Activated CD4-positive, alpha-beta T cell treated with anti-CD3 and anti-CD28 coated beads for 36 hours (primary cell): ENCODE data around the gene FAM170B. TPM values are rescaled to one million over a fixed set of nuclear protein-coding genes. Genes with fewer than 3 reads are reported as not detected.

ENCODE experiments used
- ATAC-seq: fragments of 200-7000 bp; cut with Tn5 transposase; one replicate; pipeline ENCODE4 v1.10.0; 2021; ENCODE audit warnings: mild to moderate bottlenecking, moderate library complexity
- CTCF ChIA-PET: fragments of 350-600 bp; sonication (Branson Sonifier 250); formaldehyde crosslinking; loops from one replicate; lab custom pipeline; 2021; ENCODE audit warnings: antibody characterized with exemption; lab: Charles Lee
- POLR2A ChIA-PET: fragments of 350-600 bp; sonication (Branson Sonifier 250); formaldehyde crosslinking; loops from one replicate; lab custom pipeline; 2021; ENCODE audit warnings: antibody characterized with exemption, inconsistent platforms; lab: Charles Lee
- DNase-seq: peaks from one replicate; pipeline ENCODE4 v3.0.0-alpha.2; 2020
- H3K27ac Mint-ChIP-seq: one replicate; pipeline ENCODE4 v1.8.0; 2021; ENCODE audit warnings: mixed read lengths
- H3K27me3 Mint-ChIP-seq: one replicate; pipeline ENCODE4 v1.8.0; 2021; ENCODE audit warnings: mixed read lengths
- H3K36me3 Mint-ChIP-seq: one replicate; pipeline ENCODE4 v1.8.0; 2021; ENCODE audit warnings: low read depth, mixed read lengths
- H3K4me1 Mint-ChIP-seq: one replicate; pipeline ENCODE4 v1.8.0; 2021; ENCODE audit warnings: mixed read lengths
- H3K4me3 Mint-ChIP-seq: one replicate; pipeline ENCODE4 v1.8.0; 2021; ENCODE audit warnings: mild to moderate bottlenecking, moderate library complexity, mixed read lengths
- H3K9me3 Mint-ChIP-seq: one replicate; pipeline ENCODE4 v1.8.0; 2021; ENCODE audit warnings: low read depth, mixed read lengths
- intact Hi-C, 2 experiments: fragments of 100-400 bp; cut with DNase I in 1 of 2; cut with micrococcal nuclease in 1 of 2; formaldehyde crosslinking; loops; one replicate each; pipeline versions ENCODE4 v1.14.2 to v1.15.1; 2022 to 2024; cut with DNase I, micrococcal nuclease
- total RNA-seq, 2 experiments: library from RNA; stranded (reverse); gene quantifications; one replicate each; pipeline ENCODE4 v1.2.3, GENCODE V29; 2021

FAM170B gene
- total RNA-seq, 2 experiments from 2014 or later, result not detected

GRCh38 chr10:49151025-49151445 is 17.2 kb upstream of the FAM170B start:
- no peak overlapping the region for H3K4me3 Mint-ChIP-seq
- H3K4me1 Mint-ChIP-seq, result no peaks in the 10 kb centered on the region
- intact Hi-C loops, result no loop called here
- no peak overlapping the region for H3K27ac Mint-ChIP-seq
- ChIA-PET POLR2A (no interaction called here), CTCF (interaction anchor here (0.6 kb wide), 1 partner anchor 8 kb away, joined by 3 read pairs; no protein-coding TSS in a partner anchor)
- no peaks in the 10 kb centered on the region for H3K36me3 Mint-ChIP-seq
- ATAC-seq, result no peak
- DNase-seq, result no peak
- H3K27me3 Mint-ChIP-seq, result peaks cover 7% of the 10 kb centered on the region
- peaks cover 11% of the 10 kb centered on the region for H3K9me3 Mint-ChIP-seq

- Mint-ChIP-seq H3K27me3 (peaks cover 7% of the 10 kb centered on the region), H3K36me3 (no peaks in the 10 kb centered on the region), H3K9me3 (peaks cover 11% of the 10 kb centered on the region), H3K27ac (no peak overlapping the region), H3K4me3 (no peak overlapping the region), H3K4me1 (no peaks in the 10 kb centered on the region)
- ATAC-seq (no peak), DNase-seq (no peak)
- ChIA-PET CTCF (no interaction called here), POLR2A (no interaction called here)
- intact Hi-C loops, result no loop called here
Observed at GRCh38 chr10:49150426-49150825, 16.6 kb upstream of the FAM170B start.

DNA sequence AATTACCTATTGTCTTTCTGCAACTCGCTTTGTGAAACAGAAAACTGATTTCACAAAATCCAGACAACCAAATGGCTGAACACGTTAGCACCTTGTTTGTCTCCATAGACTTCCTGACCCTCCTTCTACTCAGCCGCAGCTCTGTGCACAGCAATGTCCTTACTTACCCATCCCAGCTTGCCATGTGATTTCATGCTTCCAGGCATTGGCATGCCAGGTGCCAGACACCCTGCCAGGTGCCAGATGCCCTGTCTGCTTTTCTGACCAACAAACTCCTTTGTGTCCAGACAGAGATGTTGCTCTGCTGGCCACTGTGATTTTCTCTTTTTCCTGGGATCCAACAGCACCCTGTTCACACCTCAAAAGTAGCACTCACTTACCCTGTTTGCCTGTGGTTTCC is 16.1 kb upstream of the FAM170B start:
- ChIA-PET POLR2A (no interaction called here), CTCF (no interaction called here)
- no peak overlapping the region for H3K27ac Mint-ChIP-seq
- intact Hi-C loops, result no loop called here
- H3K36me3 Mint-ChIP-seq, result no peaks in the 10 kb centered on the region
- no peaks in the 10 kb centered on the region for H3K4me1 Mint-ChIP-seq
- H3K9me3 Mint-ChIP-seq, result peaks cover 11% of the 10 kb centered on the region
- DNase-seq, result no peak
- peaks cover 7% of the 10 kb centered on the region for H3K27me3 Mint-ChIP-seq
- no peak for ATAC-seq
- no peak overlapping the region for H3K4me3 Mint-ChIP-seq

- DNase-seq (no peak), ATAC-seq (no peak)
- ChIA-PET CTCF (interaction anchor here (0.6 kb wide), 1 partner anchor 423 kb away, joined by 3 read pairs; no protein-coding TSS in a partner anchor), POLR2A (no interaction called here)
- no peaks in the 10 kb centered on the region for H3K4me1 Mint-ChIP-seq
- intact Hi-C loops, result no loop called here
- H3K9me3 Mint-ChIP-seq, result peaks cover 11% of the 10 kb centered on the region
- peaks cover 4% of the 10 kb centered on the region for H3K27me3 Mint-ChIP-seq
- H3K36me3 Mint-ChIP-seq, result no peaks in the 10 kb centered on the region
- no peak overlapping the region for H3K4me3 Mint-ChIP-seq
- no peak overlapping the region for H3K27ac Mint-ChIP-seq
Observed at GRCh38 chr10:49144058-49144720, 10.4 kb upstream of the FAM170B start.

GRCh38 chr10:49143249-49143648 is 9.4 kb upstream of the FAM170B start:
- Mint-ChIP-seq H3K4me1 (no peaks in the 10 kb centered on the region), H3K9me3 (peaks cover 7% of the 10 kb centered on the region), H3K27me3 (peaks cover 2% of the 10 kb centered on the region), H3K36me3 (no peaks in the 10 kb centered on the region), H3K27ac (no peak overlapping the region), H3K4me3 (no peak overlapping the region)
- no peak for ATAC-seq
- intact Hi-C loops, result no loop called here
- ChIA-PET POLR2A (no interaction called here), CTCF (interaction anchor here (1.2 kb wide), 1 partner anchor 8 kb away, joined by 3 read pairs; no protein-coding TSS in a partner anchor)
- no peak for DNase-seq

DNA sequence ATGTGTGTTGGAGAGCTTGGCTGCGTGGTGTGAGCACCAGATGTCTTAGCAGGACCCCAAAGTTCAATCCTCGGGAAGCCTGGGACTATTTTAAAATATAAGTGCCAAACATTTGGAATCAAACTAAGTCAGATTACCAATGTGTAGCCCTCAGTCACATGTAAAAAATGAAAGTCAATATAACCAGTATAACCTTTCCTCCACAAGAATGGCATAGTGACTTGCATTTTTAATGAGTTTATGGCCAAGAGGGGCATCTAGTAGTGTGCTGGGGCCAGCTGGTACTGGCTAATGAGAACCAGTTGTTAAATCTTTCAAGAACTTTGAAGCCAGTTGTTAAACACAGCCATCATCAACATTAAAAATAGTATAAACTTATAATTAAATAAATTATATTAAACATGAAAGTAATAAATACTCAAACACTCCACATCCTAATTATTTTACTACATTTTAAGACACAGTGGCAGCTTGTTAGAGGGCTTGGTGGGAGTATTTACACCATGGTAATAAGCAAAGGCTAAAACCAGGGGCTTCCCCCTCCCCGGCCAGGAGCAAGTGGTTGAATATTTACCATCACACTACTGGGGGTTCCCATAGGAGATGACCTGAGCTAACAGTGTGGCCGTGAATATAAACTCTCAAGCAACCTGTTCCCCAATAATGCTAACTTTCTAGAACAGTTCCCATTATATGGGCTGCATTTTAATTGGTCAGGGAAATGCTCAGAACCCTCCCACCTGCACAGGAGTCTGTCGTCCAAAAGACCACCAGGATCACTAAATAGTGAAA is 7.9 kb upstream of the FAM170B start:
- Mint-ChIP-seq H3K36me3 (no peaks in the 10 kb centered on the region), H3K27me3 (no peaks in the 10 kb centered on the region), H3K4me3 (no peak overlapping the region), H3K4me1 (no peaks in the 10 kb centered on the region), H3K9me3 (no peaks in the 10 kb centered on the region), H3K27ac (no peak overlapping the region)
- DNase-seq, result no peak
- no peak for ATAC-seq
- intact Hi-C loops, result no loop called here
- ChIA-PET POLR2A (no interaction called here), CTCF (interaction anchor here (1.2 kb wide), 1 partner anchor 10 kb away, joined by 3 read pairs; no protein-coding TSS in a partner anchor)

DNA sequence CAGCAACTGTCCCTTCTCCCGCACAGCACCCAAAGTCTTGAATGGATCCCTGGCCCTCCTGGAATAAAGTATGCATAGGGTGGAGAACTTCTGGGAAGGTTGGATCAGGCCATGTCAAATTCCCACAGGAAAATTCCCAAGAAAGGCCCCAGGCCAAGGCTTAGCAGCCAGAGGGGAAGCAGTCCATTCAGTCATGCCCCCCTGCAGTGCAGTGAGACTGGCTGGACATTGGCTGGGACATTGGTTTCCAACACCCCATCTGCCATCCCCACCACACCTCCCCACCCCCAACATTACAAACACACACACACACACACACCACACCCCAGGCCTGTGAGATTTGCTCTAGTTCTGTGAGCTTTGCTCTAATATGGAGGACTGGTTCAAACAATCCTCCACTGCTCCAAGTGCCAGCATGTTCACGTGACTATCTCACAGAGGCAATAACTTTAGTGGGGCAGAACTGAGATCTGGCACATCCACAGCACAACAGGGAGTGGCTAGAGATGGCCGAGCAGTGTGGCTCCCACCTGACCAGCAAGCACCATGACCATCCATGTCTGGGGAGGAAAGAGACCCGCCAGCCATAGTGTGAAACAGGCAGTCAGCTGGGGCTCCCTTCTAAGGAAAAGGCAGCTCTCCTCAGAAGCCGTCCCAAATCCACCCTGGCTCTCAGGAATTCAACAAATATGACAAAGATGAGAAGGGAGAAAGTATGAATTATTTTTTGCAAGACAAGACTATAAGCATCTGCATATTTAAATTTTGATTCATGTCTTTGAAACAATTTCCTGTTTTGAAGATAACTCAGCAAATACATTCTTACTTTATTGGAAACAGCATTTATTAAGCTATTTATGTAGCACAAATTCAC is 6.7 kb upstream of the FAM170B start:
- no peak for ATAC-seq
- Mint-ChIP-seq H3K4me1 (no peaks in the 10 kb centered on the region), H3K36me3 (no peaks in the 10 kb centered on the region), H3K27ac (no peak overlapping the region), H3K27me3 (peaks cover 3% of the 10 kb centered on the region), H3K4me3 (no peak overlapping the region), H3K9me3 (no peaks in the 10 kb centered on the region)
- intact Hi-C loops, result no loop called here
- ChIA-PET CTCF (interaction anchor here (1.3 kb wide), 1 partner anchor 10 kb away, joined by 3 read pairs; no protein-coding TSS in a partner anchor), POLR2A (no interaction called here)
- no peak for DNase-seq

- Mint-ChIP-seq H3K9me3 (no peaks in the 10 kb centered on the region), H3K36me3 (no peaks in the 10 kb centered on the region), H3K4me1 (no peaks in the 10 kb centered on the region), H3K27ac (no peak overlapping the region), H3K4me3 (no peak overlapping the region), H3K27me3 (peaks cover 6% of the 10 kb centered on the region)
- DNase-seq (peak; percentile 16), ATAC-seq (peak; percentile 64)
- intact Hi-C loops, result no loop called here
- ChIA-PET POLR2A (no interaction called here), CTCF (interaction anchor here (1.3 kb wide), 1 partner anchor 10 kb away, joined by 3 read pairs; no protein-coding TSS in a partner anchor)
Observed at GRCh38 chr10:49139846-49140195, 6.0 kb upstream of the FAM170B start.

- DNase-seq, result no peak
- intact Hi-C loops, result no loop called here
- Mint-ChIP-seq H3K27me3 (peaks cover 8% of the 10 kb centered on the region), H3K36me3 (no peaks in the 10 kb centered on the region), H3K4me1 (no peaks in the 10 kb centered on the region), H3K4me3 (no peak overlapping the region), H3K9me3 (no peaks in the 10 kb centered on the region), H3K27ac (no peak overlapping the region)
- ChIA-PET CTCF (interaction anchor here (1.3 kb wide), 1 partner anchor 9 kb away, joined by 3 read pairs; no protein-coding TSS in a partner anchor), POLR2A (no interaction called here)
- no peak for ATAC-seq
Observed at GRCh38 chr10:49139028-49139845, 5.4 kb upstream of the FAM170B start.

DNA sequence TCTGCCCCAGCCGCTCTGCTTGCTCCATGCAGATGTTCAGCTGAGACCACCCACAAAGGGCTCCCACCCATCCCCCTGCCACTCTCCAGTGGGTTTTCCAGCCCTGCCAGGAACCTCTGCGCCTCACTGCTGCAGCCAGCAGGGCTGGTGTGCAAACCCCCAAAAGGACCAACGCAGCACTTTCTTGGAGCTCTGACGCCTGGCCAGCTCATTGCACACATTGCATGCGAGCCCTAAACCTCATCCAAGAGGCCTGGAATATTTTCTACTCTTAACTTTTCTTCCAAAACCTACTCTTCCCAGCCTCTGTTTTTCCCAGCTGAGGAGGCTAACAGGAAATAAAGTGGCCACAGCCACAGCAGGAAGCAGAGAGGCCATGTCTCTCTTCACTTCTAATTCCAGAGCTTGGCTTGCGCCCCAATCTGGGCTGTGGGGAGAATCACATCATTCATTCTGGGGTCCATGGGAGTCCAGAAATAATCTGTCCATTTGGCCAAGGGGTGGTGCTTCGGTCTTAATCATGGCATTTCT is 4.6 kb upstream of the FAM170B start:
- Mint-ChIP-seq H3K36me3 (no peaks in the 10 kb centered on the region), H3K27me3 (peaks cover 11% of the 10 kb centered on the region)
- POLR2A ChIA-PET, result interaction anchor here (1.2 kb wide), 1 partner anchor 14 kb away, joined by 3 read pairs; no protein-coding TSS in a partner anchor

More for the DNA sequence above, 4.6 kb upstream of the FAM170B start:
- no peak overlapping the region for H3K4me3 Mint-ChIP-seq
- DNase-seq, result no peak
- no peaks in the 10 kb centered on the region for H3K4me1 Mint-ChIP-seq
- ATAC-seq, result no peak
- no peak overlapping the region for H3K27ac Mint-ChIP-seq
- intact Hi-C loops, result no loop called here
- CTCF ChIA-PET, result no interaction called here
- H3K9me3 Mint-ChIP-seq, result no peaks in the 10 kb centered on the region
